Neural progenitor cell (in vitro differentiated cells): Measurements from ENCODE around the gene RDX. TPM values are rescaled to one million over a fixed set of nuclear protein-coding genes. Genes with fewer than 3 reads are reported as not detected.

ENCODE experiments used
- DNase-seq: peaks from one replicate; pipeline ENCODE4 v3.0.0-alpha.2; 2016; ENCODE audit warnings: low spot score
- H2AFZ ChIP-seq: fragments of 200-600 bp; sonication (generic); replicated peaks from 2 replicates; pipeline ENCODE4 v1.6.1; 2016; ENCODE audit warnings: antibody characterized with exemption
- H3F3A ChIP-seq: fragments of 200-600 bp; sonication (generic); 2 replicates; pipeline ENCODE4 v1.6.1; 2016; ENCODE audit warnings: antibody characterized with exemption, low read depth
- H3K27ac ChIP-seq: fragments of 200-600 bp; sonication (generic); 2 replicates; pipeline ENCODE4 v1.5.1; 2016; ENCODE audit warnings: mild to moderate bottlenecking
- H3K27me3 ChIP-seq: fragments of 200-600 bp; sonication (generic); 2 replicates; pipeline ENCODE4 v1.6.1; 2016; ENCODE audit warnings: mild to moderate bottlenecking, moderate library complexity
- H3K36me3 ChIP-seq: fragments of 200-600 bp; sonication (generic); 2 replicates; pipeline ENCODE4 v1.5.1; 2016
- H3K4me1 ChIP-seq: fragments of 200-600 bp; sonication (generic); 2 replicates; pipeline ENCODE4 v1.6.1; 2016; ENCODE audit warnings: mixed run types
- H3K4me2 ChIP-seq: fragments of 200-600 bp; sonication (generic); 2 replicates; pipeline ENCODE4 v1.6.1; 2016
- H3K4me3 ChIP-seq: fragments of 200-600 bp; sonication (generic); 2 replicates; pipeline ENCODE4 v1.5.1; 2016
- H3K79me2 ChIP-seq: fragments of 200-600 bp; sonication (generic); 2 replicates; pipeline ENCODE4 v1.6.1; 2016; ENCODE audit warnings: low read depth
- H3K9ac ChIP-seq: fragments of 200-600 bp; sonication (generic); 2 replicates; pipeline ENCODE4 v1.6.1; 2016
- H3K9me3 ChIP-seq: fragments of 200-600 bp; sonication (generic); 2 replicates; pipeline ENCODE4 v1.5.1; 2016; ENCODE audit warnings: low read depth
- H4K20me1 ChIP-seq: fragments of 200-600 bp; sonication (generic); 2 replicates; pipeline ENCODE4 v1.6.1; 2016; ENCODE audit warnings: low read depth
- H3K27ac Mint-ChIP-seq: 3 replicates; pipeline ENCODE4 v1.8.0; 2021; ENCODE audit warnings: mixed read lengths
- H3K27me3 Mint-ChIP-seq: 2 replicates; pipeline ENCODE4 v1.8.0; 2022; ENCODE audit warnings: low read depth, mild to moderate bottlenecking, inconsistent platforms, moderate library complexity, mixed read lengths; ENCODE audit not compliant: insufficient read depth
- H3K36me3 Mint-ChIP-seq: 3 replicates; pipeline ENCODE4 v1.8.0; 2021; ENCODE audit warnings: mixed read lengths
- H3K4me1 Mint-ChIP-seq: 3 replicates; pipeline ENCODE4 v1.8.0; 2021; ENCODE audit warnings: mixed read lengths
- H3K4me3 Mint-ChIP-seq: 3 replicates; pipeline ENCODE4 v1.8.0; 2021; ENCODE audit warnings: mild to moderate bottlenecking, moderate library complexity, mixed read lengths
- H3K9me3 Mint-ChIP-seq: 3 replicates; pipeline ENCODE4 v1.8.0; 2020; ENCODE audit warnings: mixed read lengths
- CTCF ChIP-seq: fragments of 200-600 bp; sonication (generic); IDR thresholded peaks from 2 replicates; pipeline ENCODE4 v1.5.1; 2017; ENCODE audit warnings: antibody characterized with exemption, mild to moderate bottlenecking
- EZH2 ChIP-seq: fragments of 200-600 bp; sonication (generic); IDR thresholded peaks from 2 replicates; pipeline ENCODE4 v1.6.1; 2017; ENCODE audit warnings: antibody characterized with exemption, mild to moderate bottlenecking, moderate library complexity
- EZH2phosphoT487 ChIP-seq: fragments of 200-600 bp; sonication (generic); IDR thresholded peaks from 2 replicates; pipeline ENCODE4 v1.6.1; 2017; ENCODE audit warnings: antibody characterized with exemption
- total RNA-seq: library from RNA; depleted of rRNA; stranded (reverse); fragments of >200 nt; gene quantifications from 2 replicates; pipeline ENCODE4 v1.2.3, GENCODE V29; 2015; ENCODE audit warnings: low replicate concordance

RDX gene
- total RNA-seq, 1 donor from 2014 or later, result 199 TPM

GRCh38 chr11:110125632-110126031 is 170.8 kb downstream of the RDX start:
- peaks cover 3% of the 10 kb centered on the region for H3K27me3 ChIP-seq
- H3K27ac Mint-ChIP-seq, result no peak overlapping the region
- DNase-seq, result no peak
- H3K27me3 Mint-ChIP-seq, result peaks cover 2% of the 10 kb centered on the region
- H3K36me3 ChIP-seq, result no peaks in the 10 kb centered on the region
- H2AFZ ChIP-seq, result no peak overlapping the region
- no peak overlapping the region for H3K4me3 ChIP-seq
- H3K27ac ChIP-seq, result no peak overlapping the region
- H3K4me1 ChIP-seq, result peaks cover 55% of the 10 kb centered on the region
- peaks cover 51% of the 10 kb centered on the region for H3K4me1 Mint-ChIP-seq
- peaks cover 18% of the 10 kb centered on the region for H3K36me3 Mint-ChIP-seq
- TF ChIP-seq CTCF (no peak), EZH2phosphoT487 (no peak), EZH2 (no peak)
- no peak overlapping the region for H3K4me3 Mint-ChIP-seq
- no peak overlapping the region for H3K4me2 ChIP-seq
- H3K9me3 Mint-ChIP-seq, result peaks cover 9% of the 10 kb centered on the region
- peaks cover 31% of the 10 kb centered on the region for H3F3A ChIP-seq
- no peaks in the 10 kb centered on the region for H3K9me3 ChIP-seq
- H3K79me2 ChIP-seq, result peaks cover 24% of the 10 kb centered on the region
- H3K9ac ChIP-seq, result no peak overlapping the region
- H4K20me1 ChIP-seq, result peaks cover 3% of the 10 kb centered on the region

Other genes starting within 250 kb of the RDX start
- 28.8 and 31.8 TPM in 2 replicates for gene ZC3H12C, start 203.2 kb downstream of the RDX start, total RNA-seq
- 11.3 and 13.0 TPM in 2 replicates for gene FDX1, start 133.3 kb upstream of the RDX start, total RNA-seq